OCI-LY7 (cell line): ENCODE data around the gene PPBP. TPM values are rescaled to one million over a fixed set of nuclear protein-coding genes. Genes with fewer than 3 reads are reported as not detected.

Experiments
- BruUV-seq: library from RNA; stranded (reverse); fragments of 400-500 nt; replicated peaks from 2 replicates; lab custom pipeline; 2021; lab: Mats Ljungman, UMichigan
- CTCF ChIA-PET: fragments of 300-600 bp; sonication (Branson Sonifier 250); formaldehyde crosslinking; loops from one replicate; lab custom pipeline; 2022; ENCODE audit warnings: antibody characterized with exemption; ENCODE audit not compliant: unreplicated experiment; lab: Charles Lee
- POLR2A ChIA-PET: fragments of 300-600 bp; sonication (Branson Sonifier 250); formaldehyde crosslinking; loops from one replicate; lab custom pipeline; 2022; ENCODE audit warnings: antibody characterized with exemption; lab: Charles Lee
- DNase-seq: peaks from one replicate; pipeline ENCODE4 v3.0.0-alpha.2; 2015; ENCODE audit warnings: low spot score
- H2AFZ ChIP-seq: fragments of 200-600 bp; sonication (generic), shearing (Covaris generic); 2 replicates; pipeline ENCODE4 v1.6.1; 2014; ENCODE audit warnings: mild to moderate bottlenecking, antibody characterized with exemption, low read length, moderate library complexity
- H3K27ac ChIP-seq: fragments of 200-600 bp; sonication (generic); 2 replicates; pipeline ENCODE4 v1.5.1; 2014; ENCODE audit warnings: mixed run types, low read depth, mild to moderate bottlenecking, moderate library complexity, low read length, inconsistent platforms; ENCODE audit not compliant: poor library complexity, severe bottlenecking
- H3K36me3 ChIP-seq: fragments of 200-600 bp; sonication (generic); 2 replicates; pipeline ENCODE4 v1.6.1; 2014; ENCODE audit warnings: mild to moderate bottlenecking, antibody characterized with exemption, low read length, moderate library complexity, mixed read lengths; ENCODE audit not compliant: insufficient read depth
- H3K4me1 ChIP-seq: fragments of 200-600 bp; sonication (generic); 2 replicates; pipeline ENCODE4 v1.5.1; 2014; ENCODE audit warnings: mild to moderate bottlenecking, low read length; ENCODE audit not compliant: insufficient read depth, poor library complexity, severe bottlenecking
- H3K4me2 ChIP-seq: fragments of 200-600 bp; sonication (generic); 2 replicates; pipeline ENCODE4 v1.6.1; 2014; ENCODE audit warnings: mild to moderate bottlenecking, low read length
- H3K4me3 ChIP-seq: fragments of 200-600 bp; sonication (generic); 2 replicates; pipeline ENCODE4 v1.5.1; 2014; ENCODE audit warnings: mild to moderate bottlenecking, low read depth, low read length; ENCODE audit not compliant: poor library complexity, severe bottlenecking
- H3K79me2 ChIP-seq: fragments of 200-600 bp; sonication (generic); 2 replicates; pipeline ENCODE4 v1.6.1; 2016; ENCODE audit warnings: low read depth, mild to moderate bottlenecking, low read length, moderate library complexity, mixed read lengths; ENCODE audit not compliant: insufficient read depth
- H3K9me2 ChIP-seq: fragments of 200-600 bp; sonication (generic); 2 replicates; pipeline ENCODE4 v1.6.1; 2016; ENCODE audit warnings: mild to moderate bottlenecking, low read length, mixed read lengths; ENCODE audit not compliant: insufficient read depth
- H3K9me3 ChIP-seq: fragments of 200-600 bp; sonication (generic); 2 replicates; pipeline ENCODE4 v1.6.1; 2014; ENCODE audit warnings: mild to moderate bottlenecking, mixed run types, low read length, mixed read lengths
- H4K20me1 ChIP-seq: fragments of 200-600 bp; sonication (generic); 2 replicates; pipeline ENCODE4 v1.6.1; 2014; ENCODE audit warnings: mild to moderate bottlenecking, antibody characterized with exemption, low read length, moderate library complexity, mixed read lengths; ENCODE audit not compliant: insufficient read depth
- EZH2phosphoT487 ChIP-seq: fragments of 200-600 bp; sonication (generic); IDR thresholded peaks from 2 replicates; pipeline ENCODE4 v1.6.1; 2018; ENCODE audit warnings: low read depth, borderline replicate concordance, mild to moderate bottlenecking, mixed run types, antibody characterized with exemption, low read length, moderate library complexity, mixed read lengths
- intact Hi-C: fragments of 100-400 bp; cut with micrococcal nuclease; formaldehyde crosslinking; loops from one replicate; pipeline ENCODE4 v1.10.0; 2022; ENCODE audit not compliant: unreplicated experiment
- total RNA-seq, 2 experiments: library from RNA; depleted of rRNA in 1 of 2; stranded (reverse); fragments of >200 nt in 1 of 2; shearing (Covaris generic) in 1 of 2; gene quantifications; 2 replicates each; pipeline ENCODE4 v1.2.3, GENCODE V29; 2014 to 2022
- TF ChIP-seq, protein P1 (sequence below): fragments of 200-600 bp; sonication (generic); conservative IDR thresholded peaks from 2 replicates; pipeline ENCODE4 v1.5.1; 2014; ENCODE audit warnings: mild to moderate bottlenecking, antibody characterized with exemption, low read length, moderate library complexity, mixed read lengths

Gene PPBP
- total RNA-seq, 2 experiments from 2014 or later = not detected

DNA sequence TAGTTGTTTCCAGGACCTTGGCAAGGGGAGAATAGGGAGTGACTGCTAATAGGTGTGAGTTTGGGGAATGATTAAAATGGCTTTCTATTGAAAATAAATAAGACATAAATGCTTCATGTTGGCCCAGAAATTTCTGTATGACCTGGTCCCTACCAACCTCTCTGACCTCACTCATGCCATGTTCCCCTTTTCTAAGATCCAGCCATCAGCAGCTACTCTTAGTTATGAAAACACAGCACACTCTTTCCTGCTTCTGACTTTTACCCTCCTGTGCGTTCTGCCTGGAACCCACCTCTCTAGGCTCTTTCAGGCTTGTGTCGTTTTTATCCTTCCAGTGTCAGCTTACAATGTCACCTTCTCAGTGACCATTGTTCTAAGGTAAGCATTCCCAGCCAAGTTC, 25.3 kb upstream of the PPBP start:
- no peak for TF ChIP-seq EZH2phosphoT487
- TF ChIP-seq, protein P1, sequence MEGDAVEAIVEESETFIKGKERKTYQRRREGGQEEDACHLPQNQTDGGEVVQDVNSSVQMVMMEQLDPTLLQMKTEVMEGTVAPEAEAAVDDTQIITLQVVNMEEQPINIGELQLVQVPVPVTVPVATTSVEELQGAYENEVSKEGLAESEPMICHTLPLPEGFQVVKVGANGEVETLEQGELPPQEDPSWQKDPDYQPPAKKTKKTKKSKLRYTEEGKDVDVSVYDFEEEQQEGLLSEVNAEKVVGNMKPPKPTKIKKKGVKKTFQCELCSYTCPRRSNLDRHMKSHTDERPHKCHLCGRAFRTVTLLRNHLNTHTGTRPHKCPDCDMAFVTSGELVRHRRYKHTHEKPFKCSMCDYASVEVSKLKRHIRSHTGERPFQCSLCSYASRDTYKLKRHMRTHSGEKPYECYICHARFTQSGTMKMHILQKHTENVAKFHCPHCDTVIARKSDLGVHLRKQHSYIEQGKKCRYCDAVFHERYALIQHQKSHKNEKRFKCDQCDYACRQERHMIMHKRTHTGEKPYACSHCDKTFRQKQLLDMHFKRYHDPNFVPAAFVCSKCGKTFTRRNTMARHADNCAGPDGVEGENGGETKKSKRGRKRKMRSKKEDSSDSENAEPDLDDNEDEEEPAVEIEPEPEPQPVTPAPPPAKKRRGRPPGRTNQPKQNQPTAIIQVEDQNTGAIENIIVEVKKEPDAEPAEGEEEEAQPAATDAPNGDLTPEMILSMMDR = no peak
- H3K4me1 ChIP-seq = no peaks in the 10 kb centered on the region
- no peak overlapping the region for H3K27ac ChIP-seq
- ChIA-PET POLR2A (no interaction called here), CTCF (no interaction called here)
- no peak overlapping the region for H3K4me2 ChIP-seq
- no peaks in the 10 kb centered on the region for H3K9me3 ChIP-seq
- BruUV-seq = no TSS peak
- no peak for DNase-seq
- H3K79me2 ChIP-seq = no peaks in the 10 kb centered on the region
- H2AFZ ChIP-seq = no peak overlapping the region
- intact Hi-C loops = no loop called here
- no peak overlapping the region for H3K4me3 ChIP-seq
- no peaks in the 10 kb centered on the region for H4K20me1 ChIP-seq
- H3K9me2 ChIP-seq = no peaks in the 10 kb centered on the region
- H3K36me3 ChIP-seq = no peaks in the 10 kb centered on the region

DNA sequence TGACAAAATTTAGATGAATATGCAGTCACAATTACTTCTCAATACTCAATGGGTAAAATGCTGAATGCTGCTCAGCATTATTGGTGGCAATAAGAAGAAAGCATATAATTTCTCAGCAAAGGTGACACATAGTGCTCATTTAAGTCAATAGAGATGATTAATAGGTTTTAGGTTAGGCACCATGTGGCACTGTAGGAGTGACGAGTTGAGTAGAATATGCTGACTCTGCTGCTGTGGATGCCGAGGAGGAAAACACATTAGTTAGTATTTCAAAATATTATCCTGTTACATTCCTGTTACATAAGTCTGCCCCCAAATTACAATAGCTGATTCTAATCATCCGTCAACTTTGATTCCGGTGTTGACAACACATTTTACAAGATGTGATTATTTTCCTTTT, 24.1 kb upstream of the PPBP start:
- H3K27ac ChIP-seq = no peak overlapping the region
- H3K4me2 ChIP-seq = no peak overlapping the region
- intact Hi-C loops = no loop called here
- no peaks in the 10 kb centered on the region for H4K20me1 ChIP-seq
- TF ChIP-seq, protein P1 = no peak
- TF ChIP-seq EZH2phosphoT487 = no peak
- H3K9me2 ChIP-seq = no peaks in the 10 kb centered on the region
- DNase-seq = no peak
- H3K4me3 ChIP-seq = no peak overlapping the region
- no peak overlapping the region for H2AFZ ChIP-seq
- no peaks in the 10 kb centered on the region for H3K9me3 ChIP-seq
- no peaks in the 10 kb centered on the region for H3K79me2 ChIP-seq
- CTCF ChIA-PET = no interaction called here
- POLR2A ChIA-PET = no interaction called here
- no peaks in the 10 kb centered on the region for H3K4me1 ChIP-seq
- no TSS peak for BruUV-seq
- no peaks in the 10 kb centered on the region for H3K36me3 ChIP-seq

DNA sequence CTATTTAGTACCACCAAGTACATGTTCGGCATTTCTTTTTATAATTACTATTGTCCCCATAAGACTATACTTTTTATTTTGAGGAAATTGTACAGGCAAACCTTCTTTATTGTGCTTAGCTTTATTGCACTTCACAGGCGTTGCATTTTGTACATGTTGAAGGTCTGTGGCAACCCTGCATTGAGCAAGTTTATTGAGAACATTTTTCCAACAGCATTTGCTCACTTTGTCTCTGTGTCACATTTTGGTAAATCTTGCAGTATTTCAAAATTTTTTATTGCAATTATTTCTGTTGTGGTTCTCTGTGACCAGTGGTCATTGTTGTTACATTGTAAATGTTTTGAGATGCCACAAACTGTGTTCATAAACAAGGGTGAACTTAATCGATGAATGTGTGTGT, 21.3 kb upstream of the PPBP start:
- Histone ChIP-seq H3K4me3 (no peak overlapping the region), H3K4me1 (no peaks in the 10 kb centered on the region), H3K9me2 (no peaks in the 10 kb centered on the region), H3K9me3 (no peaks in the 10 kb centered on the region), H3K27ac (no peak overlapping the region), H4K20me1 (no peaks in the 10 kb centered on the region), H3K4me2 (no peak overlapping the region), H3K36me3 (no peaks in the 10 kb centered on the region), H3K79me2 (no peaks in the 10 kb centered on the region), H2AFZ (no peak overlapping the region)
- CTCF ChIA-PET = no interaction called here
- POLR2A ChIA-PET = interaction anchor here (0.6 kb wide), 1 partner anchor 267 kb away, joined by 3 read pairs; no protein-coding TSS in a partner anchor
- intact Hi-C loops = no loop called here
- BruUV-seq = no TSS peak
- TF ChIP-seq EZH2phosphoT487 = no peak
- TF ChIP-seq, protein P1 = no peak
- no peak for DNase-seq
